ENCODE results near the gene VAPB. TPM values are rescaled to one million over a fixed set of nuclear protein-coding genes. Genes with fewer than 3 reads are reported as not detected.

The VAPB gene
- total RNA-seq, 1 experiment from 2014 or later, result 65.1 TPM

DNA sequence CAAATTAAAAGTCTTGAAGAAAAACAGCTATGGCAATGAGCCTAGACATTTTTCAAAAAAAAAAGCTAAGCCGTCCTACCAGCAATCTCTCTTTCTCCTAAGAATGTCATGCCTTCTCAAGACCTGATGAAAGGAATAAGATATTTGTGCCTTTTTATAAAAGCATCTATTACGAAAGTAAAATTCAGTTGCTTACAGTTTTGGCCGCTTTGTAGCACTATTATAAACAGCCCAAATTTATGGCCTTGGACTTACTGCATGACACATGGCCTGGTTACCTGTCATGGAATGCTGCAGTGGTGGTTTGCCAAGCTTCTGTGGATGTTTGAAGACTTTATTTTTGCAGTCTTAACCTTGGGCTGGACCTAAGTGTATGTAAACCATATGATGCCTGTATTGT is 22.2 kb upstream of the VAPB start:
- Histone ChIP-seq H2BK12ac (ENCODE audit: insufficient read length, low read depth, low read length) (no peak overlapping the region), H3K23ac (ENCODE audit: insufficient read length, low read depth, low read length) (no peak overlapping the region), H3K27ac (ENCODE audit: insufficient read length, low read depth, low read length) (no peak overlapping the region), H3K9ac (ENCODE audit: extremely low read depth, insufficient read length, low read length) (no peak overlapping the region), H4K5ac (ENCODE audit: insufficient read length, low read depth, low read length) (no peak overlapping the region), H3K56ac (ENCODE audit: insufficient read length, low read depth, low read length) (no peak overlapping the region), H4K91ac (ENCODE audit: insufficient read length, low read depth, low read length) (no peak overlapping the region), H3K18ac (ENCODE audit: insufficient read length, low read depth, low read length) (no peak overlapping the region), H3K79me1 (ENCODE audit: insufficient read depth, low read depth, low read length, poor library complexity, severe bottlenecking) (no peaks in the 10 kb centered on the region), H4K8ac (replicated peaks; ENCODE audit: insufficient read length, low read depth, low read length) (no peak overlapping the region), H2BK20ac (ENCODE audit: low read depth, low read length, poor library complexity, severe bottlenecking) (no peak overlapping the region), H3K4ac (ENCODE audit: low read depth, low read length) (no peak overlapping the region), H3K14ac (ENCODE audit: insufficient read depth, low read length) (no peak overlapping the region), H3K4me2 (ENCODE audit: insufficient read depth, insufficient read length, low read length) (no peak overlapping the region), H2AFZ (ENCODE audit: low read length) (no peak overlapping the region), H3K79me2 (ENCODE audit: insufficient read depth, low read length) (no peaks in the 10 kb centered on the region), H3T11ph (ENCODE audit: low read length) (no peak overlapping the region), H4K20me1 (ENCODE audit: control insufficient read depth, insufficient read depth, insufficient read length) (no peaks in the 10 kb centered on the region), H3K4me1 (ENCODE audit: insufficient read depth, low read length) (no peaks in the 10 kb centered on the region), H3K9me3 (ENCODE audit: control insufficient read depth, low read depth, low read length) (no peaks in the 10 kb centered on the region), H3K27me3 (ENCODE audit: insufficient read depth, low read length) (no peaks in the 10 kb centered on the region), H3K23me2 (ENCODE audit: insufficient read length, low read depth, low read length, poor library complexity, severe bottlenecking) (no peaks in the 10 kb centered on the region), H2BK15ac (ENCODE audit: low read depth, low read length) (no peak overlapping the region), H2AK5ac (ENCODE audit: insufficient read length, low read length) (no peak overlapping the region), H2BK120ac (ENCODE audit: low read depth, low read length, poor library complexity, severe bottlenecking) (no peak overlapping the region), H2BK5ac (ENCODE audit: insufficient read length, low read length) (no peak overlapping the region)
- DNase-seq, result no peak
- Mint-ChIP-seq H3K4me1 (peaks cover 5 to 7% of the 10 kb centered on the region in 2 experiments; a peak in 3 of 4 replicates), H3K9me3 (no peaks in the 10 kb centered on the region), H3K4me3 (no peak overlapping the region), H3K36me3 (ENCODE audit: insufficient read depth in 1 of 3, low read depth in 3 of 3) (peaks cover 0 to 3% (median 0%) of the 10 kb centered on the region in 3 experiments; a peak in 1 of 7 replicates), H3K27ac (no peak overlapping the region), H3K27me3 (ENCODE audit: low read depth) (no peaks in the 10 kb centered on the region)
- no CpG with 5 or more reads among the region's 3 CpGs for WGBS (ENCODE audit: extremely low coverage, insufficient read length, low lambda C conversion rate)
- TF ChIP-seq, protein P1, sequence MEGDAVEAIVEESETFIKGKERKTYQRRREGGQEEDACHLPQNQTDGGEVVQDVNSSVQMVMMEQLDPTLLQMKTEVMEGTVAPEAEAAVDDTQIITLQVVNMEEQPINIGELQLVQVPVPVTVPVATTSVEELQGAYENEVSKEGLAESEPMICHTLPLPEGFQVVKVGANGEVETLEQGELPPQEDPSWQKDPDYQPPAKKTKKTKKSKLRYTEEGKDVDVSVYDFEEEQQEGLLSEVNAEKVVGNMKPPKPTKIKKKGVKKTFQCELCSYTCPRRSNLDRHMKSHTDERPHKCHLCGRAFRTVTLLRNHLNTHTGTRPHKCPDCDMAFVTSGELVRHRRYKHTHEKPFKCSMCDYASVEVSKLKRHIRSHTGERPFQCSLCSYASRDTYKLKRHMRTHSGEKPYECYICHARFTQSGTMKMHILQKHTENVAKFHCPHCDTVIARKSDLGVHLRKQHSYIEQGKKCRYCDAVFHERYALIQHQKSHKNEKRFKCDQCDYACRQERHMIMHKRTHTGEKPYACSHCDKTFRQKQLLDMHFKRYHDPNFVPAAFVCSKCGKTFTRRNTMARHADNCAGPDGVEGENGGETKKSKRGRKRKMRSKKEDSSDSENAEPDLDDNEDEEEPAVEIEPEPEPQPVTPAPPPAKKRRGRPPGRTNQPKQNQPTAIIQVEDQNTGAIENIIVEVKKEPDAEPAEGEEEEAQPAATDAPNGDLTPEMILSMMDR (conservative IDR thresholded peaks at IDR 0.05), result no peak
